Renal cortex interstitium (tissue), 11 donors: Measurements from ENCODE around the gene CWH43. TPM values are rescaled to one million over a fixed set of nuclear protein-coding genes. Genes with fewer than 3 reads are reported as not detected.
"Not testable (repeated sequence)": the region's sequence is repeated elsewhere in the genome, so short reads cannot be mapped to it uniquely, and the experiment has no call there.

Experiments used
- DNase-seq, 11 donors: peaks; one replicate each; pipeline ENCODE4 v3.0.0-alpha.2; 2013; ENCODE audit warnings: low read depth in 9 of 11, low spot score in 4 of 11; ENCODE audit errors: extremely low read depth in 1 of 11
- polyA plus RNA-seq, 3 donors: library from polyadenylated mRNA; unstranded; fragments of 120-200 nt; gene quantifications; one replicate each; pipeline ENCODE4 v1.2.1, GENCODE V29; 2013; ENCODE audit not compliant: insufficient read length in 3 of 3

CWH43 gene
- polyA plus RNA-seq, 3 donors, result 4.7 to 5.5 (median 5.4) TPM

- DNase-seq, result not testable (repeated sequence)
Observed at GRCh38 chr4:49109567-49110166, 123.6 kb downstream of the CWH43 start.

- not testable (repeated sequence) for DNase-seq
Observed at GRCh38 chr4:49110579-49110978, 124.5 kb downstream of the CWH43 start.

Other genes starting within 250 kb of the CWH43 start
- gene FRYL, start 206.0 kb upstream of the CWH43 start, polyA plus RNA-seq, result 10 to 100 TPM; 40.7 to 47.3 (median 46.9) TPM
- 100 to 1,000 TPM; 224 to 295 (median 256) TPM for gene OCIAD1, start 155.2 kb upstream of the CWH43 start, polyA plus RNA-seq
- 100 to 1,000 TPM; 198 to 245 (median 210) TPM for gene OCIAD2, start 79.5 kb upstream of the CWH43 start, polyA plus RNA-seq